NCI-H1092 treated with DMSO at 0.1 percent for 48 hours (cell line): ENCODE data around the gene RAB31.

ENCODE experiments used
- DNase-seq: peaks from one replicate; lab custom pipeline; 2025; lab: John Stamatoyannopoulos, UW

The RAB31 gene

GRCh38 chr18:9712611-9713010, 4.5 kb downstream of the RAB31 start:
- DNase-seq: no peak

DNA sequence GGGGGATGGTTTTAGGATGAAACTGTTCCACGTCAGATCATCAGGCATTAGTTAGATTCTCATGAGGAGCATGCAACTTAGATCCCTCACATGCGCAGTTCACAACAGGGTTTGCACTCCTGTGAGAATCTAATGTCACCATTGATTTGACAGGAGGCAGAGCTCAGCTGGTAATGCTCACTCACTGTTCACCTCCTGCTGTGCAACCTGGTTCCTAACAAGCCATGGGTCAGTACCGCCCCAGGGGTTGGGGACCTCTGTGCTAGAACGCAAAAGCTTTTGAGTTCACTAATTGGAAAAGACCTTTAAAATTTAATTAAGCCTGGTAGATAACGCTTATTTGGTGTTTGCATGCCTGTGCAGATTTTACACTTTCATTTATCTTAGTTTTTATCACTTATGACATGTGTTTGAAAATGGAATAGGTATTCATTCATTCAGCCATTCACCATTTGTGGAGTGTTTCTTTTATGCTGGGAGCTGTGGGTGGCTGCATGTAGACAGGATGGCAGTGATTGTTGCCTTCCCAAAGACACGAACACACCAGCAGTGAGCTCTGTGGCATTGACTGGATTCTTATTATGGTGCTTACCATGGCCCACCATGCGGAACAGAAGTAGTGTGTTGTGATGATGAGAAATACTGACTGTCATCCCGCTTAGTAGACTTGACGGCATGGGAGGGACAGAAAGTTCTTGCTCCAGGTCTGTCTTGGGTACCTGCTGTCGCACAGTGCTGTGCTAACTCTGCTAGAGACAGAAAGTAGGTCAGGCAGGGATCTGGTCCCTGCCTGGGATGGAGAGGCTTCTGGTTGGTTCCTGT, 6.4 kb downstream of the RAB31 start:
- DNase-seq: no peak

DNA sequence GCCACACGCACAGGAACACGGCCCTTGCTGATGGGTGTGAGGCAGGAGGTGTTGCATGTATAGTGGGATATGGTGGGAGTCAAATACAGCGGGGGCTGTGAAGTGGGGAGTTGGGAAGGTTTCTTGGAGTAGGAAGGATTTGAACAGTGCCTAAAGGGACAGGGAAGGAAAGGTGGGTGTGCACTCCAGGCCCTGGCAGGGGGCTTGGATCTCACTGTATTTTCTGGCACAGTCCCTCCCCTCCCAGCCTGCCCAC, 6.9 kb downstream of the RAB31 start:
- no peak for DNase-seq

GRCh38 chr18:9715978-9716774, 8.1 kb downstream of the RAB31 start:
- no peak for DNase-seq

- DNase-seq: no peak
Measured at GRCh38 chr18:9716780-9717563, 8.9 kb downstream of the RAB31 start.

DNA sequence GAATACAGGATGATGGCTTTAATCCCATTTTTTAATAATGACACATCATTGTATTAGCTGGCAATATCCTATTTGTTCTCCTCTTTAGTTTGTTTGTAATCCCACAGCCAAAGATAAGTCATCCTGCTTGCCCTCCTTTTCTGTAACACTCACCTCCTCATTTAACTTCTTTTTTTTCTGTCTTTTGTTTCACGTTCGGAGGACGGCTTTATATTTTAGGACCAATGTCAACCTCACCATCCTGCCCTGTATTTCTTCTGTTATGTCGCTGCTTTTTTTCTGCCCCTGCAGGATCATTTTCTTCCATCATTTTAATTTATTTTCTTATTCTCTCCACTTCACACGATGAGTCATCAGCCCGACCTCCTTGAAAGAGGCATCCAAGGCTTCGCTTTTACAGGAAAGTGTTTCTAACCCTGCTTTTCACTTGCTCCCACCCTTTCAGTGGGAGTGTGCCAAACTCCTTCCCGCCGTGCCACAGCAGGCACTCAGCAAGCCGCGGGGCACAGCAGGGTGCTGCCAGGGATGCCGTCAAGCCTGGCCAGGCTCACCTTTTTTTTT, 11.4 kb downstream of the RAB31 start:
- peak; percentile 37 for DNase-seq

- DNase-seq: no peak
Measured at GRCh38 chr18:9720327-9720726, 12.2 kb downstream of the RAB31 start.

DNA sequence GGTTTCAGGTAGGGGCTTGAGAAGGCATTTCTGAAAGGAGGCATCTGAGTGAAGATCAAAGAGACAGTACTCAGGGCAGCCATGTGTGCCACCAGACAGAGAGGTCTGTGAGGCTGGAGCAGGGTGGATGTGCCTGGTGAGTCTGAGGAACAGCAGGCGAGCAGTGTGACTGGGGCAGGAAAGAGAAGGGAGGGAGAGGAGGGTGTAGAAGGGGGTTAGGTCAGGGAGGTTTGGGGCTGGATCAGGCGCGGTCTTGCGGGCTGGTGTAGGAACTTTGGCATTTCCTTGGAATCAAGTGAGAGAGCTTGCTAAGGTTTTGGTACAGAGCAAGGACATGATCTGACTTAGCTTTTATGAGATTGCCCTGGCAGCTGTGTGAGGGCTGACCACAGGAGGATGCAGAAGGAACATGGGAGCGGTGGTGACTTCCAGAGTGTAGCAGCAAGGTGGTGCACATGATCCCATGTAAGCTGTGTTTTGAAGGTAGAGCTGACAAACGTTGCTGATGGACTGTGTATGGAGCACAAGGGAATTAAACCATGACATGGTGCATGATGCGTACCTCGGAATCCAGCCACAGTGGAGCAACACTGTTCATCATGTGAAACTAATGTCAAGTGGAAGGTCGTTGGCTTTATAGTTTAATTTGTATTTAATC, 13.9 kb downstream of the RAB31 start:
- DNase-seq: no peak

GRCh38 chr18:9722691-9723090, 14.6 kb downstream of the RAB31 start:
- no peak for DNase-seq

DNA sequence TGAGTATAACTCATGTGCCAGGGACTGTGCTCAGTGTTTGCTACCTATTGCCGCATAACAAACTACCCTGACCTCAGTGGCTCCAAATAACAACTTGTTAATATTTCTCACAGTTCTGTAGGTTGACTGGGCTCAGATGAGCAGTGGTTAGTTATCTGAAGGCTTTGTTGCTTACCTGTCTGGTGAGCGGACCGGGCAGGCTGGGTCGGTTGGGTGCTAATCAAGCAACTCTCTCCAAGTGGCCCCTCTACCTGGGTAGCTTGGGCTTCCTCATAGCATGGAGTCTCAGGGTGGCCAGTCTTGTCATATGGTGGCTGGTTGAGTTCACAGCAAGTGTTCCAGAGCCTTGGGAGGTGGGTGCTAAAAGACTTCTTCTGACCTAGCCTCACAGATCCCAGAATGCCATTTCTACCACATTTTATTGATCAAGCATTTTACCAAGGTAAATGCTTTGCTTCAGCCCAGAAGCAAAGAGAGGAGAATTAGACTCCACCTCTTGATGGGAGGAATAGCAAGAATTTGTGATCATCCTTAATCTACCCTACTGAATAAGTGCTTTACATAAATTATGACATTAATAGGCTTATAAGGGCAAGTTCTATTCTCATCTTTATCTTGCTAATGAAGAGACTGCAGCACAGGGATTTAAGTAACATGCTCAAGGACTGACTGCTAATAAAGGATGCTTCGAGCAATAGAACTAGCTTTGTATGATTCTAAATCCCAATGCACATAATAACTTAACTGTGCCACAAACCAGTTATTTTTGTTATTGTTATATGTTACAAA, 16.9 kb downstream of the RAB31 start:
- DNase-seq: no peak

DNA sequence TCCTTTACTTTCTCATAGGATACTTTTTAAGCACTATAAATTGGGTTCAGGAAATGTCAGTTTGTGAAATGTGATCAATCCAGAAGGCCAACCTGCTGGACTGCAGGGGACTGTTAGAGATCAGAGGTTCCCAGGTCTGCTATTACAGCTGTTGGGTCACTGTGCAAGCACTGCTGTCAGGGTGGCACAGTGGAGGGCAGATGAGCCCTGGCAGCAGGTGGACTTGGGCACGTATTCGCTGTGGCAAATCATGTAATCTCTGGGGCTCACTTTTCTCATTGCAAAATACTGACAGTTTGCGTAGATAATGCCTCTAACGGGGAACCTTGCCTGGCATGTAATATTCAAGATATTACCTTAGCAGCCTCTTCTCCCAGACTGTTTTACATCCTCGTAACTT, 18.1 kb downstream of the RAB31 start:
- DNase-seq: no peak

DNA sequence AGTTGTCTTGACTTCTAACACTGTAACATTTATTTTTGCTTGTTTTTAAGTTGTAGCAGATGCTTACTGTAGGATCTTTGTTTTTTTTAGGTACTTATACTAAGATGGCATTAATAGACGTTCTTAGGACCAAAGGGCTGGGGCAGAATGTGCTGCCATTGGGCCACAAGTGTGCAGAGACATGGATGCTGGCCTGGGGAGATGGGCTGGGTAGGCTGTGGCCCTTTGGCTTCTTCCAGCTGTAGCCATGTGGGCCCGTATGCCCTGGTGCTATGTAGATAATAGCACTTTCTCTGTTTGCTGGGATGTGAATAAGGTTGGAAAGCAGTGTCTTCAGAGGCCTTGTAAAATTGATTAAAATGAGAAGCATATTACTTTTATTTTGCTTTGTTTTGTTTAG, 18.8 kb downstream of the RAB31 start:
- DNase-seq: no peak

GRCh38 chr18:9730786-9731185, 22.7 kb downstream of the RAB31 start:
- no peak for DNase-seq

DNA sequence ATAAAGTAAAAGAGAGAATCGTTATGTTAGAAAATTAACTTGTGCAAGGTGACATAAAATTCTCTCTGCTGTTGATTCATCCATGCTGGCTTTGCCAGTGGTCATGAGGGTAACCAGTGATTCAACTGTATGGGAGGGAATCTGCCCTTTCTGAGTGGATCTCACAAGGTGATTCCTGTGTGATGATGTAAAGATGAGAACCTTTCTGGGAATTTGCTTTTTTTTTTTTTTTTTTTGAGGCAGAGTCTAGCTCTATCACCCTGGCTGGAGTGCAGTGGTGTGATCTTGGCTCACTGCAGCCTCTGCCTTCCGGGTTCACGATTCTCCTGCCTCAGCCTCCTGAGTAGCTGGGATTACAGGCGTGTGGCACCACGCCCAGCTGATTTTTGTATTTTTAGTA, 23.3 kb downstream of the RAB31 start:
- no peak for DNase-seq

DNA sequence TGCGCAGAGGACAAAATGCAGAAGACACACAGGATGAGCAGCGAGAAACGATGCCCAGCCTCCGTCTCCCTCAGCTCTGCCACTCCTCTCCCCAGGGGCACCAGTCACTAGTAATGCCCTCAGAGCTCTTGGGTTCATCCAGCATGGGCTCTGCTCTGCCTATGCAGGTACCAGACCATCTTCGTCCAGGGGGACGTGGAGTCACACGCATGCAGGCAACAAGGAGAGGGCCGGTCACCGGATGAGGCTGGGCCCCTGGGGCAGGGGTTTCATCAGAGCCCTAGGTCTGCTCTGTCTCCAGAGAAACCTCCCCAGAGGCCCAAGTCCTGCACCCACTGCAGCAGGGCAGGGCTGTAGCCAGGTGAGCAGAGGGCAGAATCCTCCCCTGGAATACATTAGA, 23.9 kb downstream of the RAB31 start:
- no peak for DNase-seq

GRCh38 chr18:9734189-9734588, 26.1 kb downstream of the RAB31 start:
- DNase-seq: no peak

- no peak for DNase-seq
Measured at GRCh38 chr18:9735238-9735637, 27.1 kb downstream of the RAB31 start.

DNA sequence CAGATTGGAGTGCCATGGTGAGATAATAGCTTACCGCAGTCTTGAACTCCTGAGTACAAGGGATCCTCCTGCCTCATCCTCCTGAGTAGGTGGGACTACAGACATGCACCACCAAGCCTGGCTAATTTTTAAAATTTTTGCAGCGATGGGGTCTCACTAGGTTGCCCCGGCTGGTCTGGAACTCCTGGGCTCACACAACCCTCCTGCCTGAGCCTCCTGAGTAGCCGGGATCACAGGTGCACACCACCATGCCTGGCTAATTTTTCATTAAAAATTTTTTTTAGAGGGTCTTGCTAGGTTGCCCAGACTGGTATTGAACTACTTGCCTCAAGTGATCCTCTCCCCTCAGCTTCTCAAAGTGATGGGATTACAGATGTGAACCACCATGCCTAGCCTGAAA, 27.8 kb downstream of the RAB31 start:
- DNase-seq: no peak

DNA sequence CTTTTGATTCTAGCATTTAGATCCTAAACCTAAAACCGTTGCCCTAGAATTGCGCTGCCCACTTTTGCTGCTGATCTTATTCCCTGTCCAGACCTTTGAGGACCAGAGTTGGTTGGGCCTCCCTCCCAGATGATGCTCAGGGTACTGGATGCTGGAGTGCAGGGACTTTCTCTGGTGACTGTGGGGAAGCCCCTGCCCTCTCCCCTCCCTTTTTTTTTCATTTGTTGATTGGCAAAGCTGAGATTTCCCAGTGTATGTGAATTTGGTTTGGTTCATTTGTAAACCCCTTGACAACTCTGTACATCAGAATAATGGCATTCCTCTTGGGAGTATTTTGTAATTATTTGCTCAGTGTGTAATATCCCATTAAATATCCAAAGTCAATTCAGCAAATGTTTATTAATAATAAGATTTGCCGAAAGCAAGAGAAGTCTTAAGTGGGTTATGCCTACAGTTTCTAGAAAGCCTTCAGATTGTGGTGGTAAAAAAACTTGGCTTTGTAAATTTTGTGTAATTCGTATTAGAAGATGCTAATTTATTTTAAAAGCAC, 28.3 kb downstream of the RAB31 start:
- no peak for DNase-seq

GRCh38 chr18:9737006-9737405, 28.9 kb downstream of the RAB31 start:
- DNase-seq: peak; percentile 53
